Mesothelial cell of epicardium (in vitro differentiated cells): ENCODE results near the gene TPST1. TPM values are rescaled to one million over a fixed set of nuclear protein-coding genes. Genes with fewer than 3 reads are reported as not detected.
"Not testable (repeated sequence)": the region's sequence is repeated elsewhere in the genome, so short reads cannot be mapped to it uniquely, and the experiment has no call there.

Experiments
- DNase-seq, 2 experiments: peaks; one replicate each; pipeline ENCODE4 v3.0.0; 2021; ENCODE audit warnings: low spot score in 2 of 2; ENCODE audit not compliant: unreplicated experiment in 2 of 2
- H3K27ac Mint-ChIP-seq: 2 replicates; pipeline ENCODE4 v1.8.0; 2021; ENCODE audit warnings: mixed read lengths
- H3K27me3 Mint-ChIP-seq: 2 replicates; pipeline ENCODE4 v1.8.0; 2021; ENCODE audit warnings: low read depth, mixed read lengths
- H3K36me3 Mint-ChIP-seq: 2 replicates; pipeline ENCODE4 v1.8.0; 2021; ENCODE audit warnings: mixed read lengths
- H3K4me1 Mint-ChIP-seq: 2 replicates; pipeline ENCODE4 v1.8.0; 2021; ENCODE audit warnings: mixed read lengths
- H3K4me3 Mint-ChIP-seq: 2 replicates; pipeline ENCODE4 v1.8.0; 2021; ENCODE audit warnings: mild to moderate bottlenecking, moderate library complexity, mixed read lengths
- H3K9me3 Mint-ChIP-seq: 2 replicates; pipeline ENCODE4 v1.8.0; 2021; ENCODE audit warnings: mixed read lengths
- total RNA-seq: library from RNA; stranded (reverse); gene quantifications from 3 replicates; pipeline ENCODE4 v1.2.1, GENCODE V29; 2021
- TF ChIP-seq, protein P1 (sequence below): fragments of 200-600 bp; sonication (generic); IDR thresholded peaks from one replicate; pipeline ENCODE4 v1.5.0; 2021; ENCODE audit warnings: antibody characterized with exemption; ENCODE audit not compliant: unreplicated experiment

TPST1 gene
- total RNA-seq, 1 donor from 2014 or later = 37.7 TPM

DNA sequence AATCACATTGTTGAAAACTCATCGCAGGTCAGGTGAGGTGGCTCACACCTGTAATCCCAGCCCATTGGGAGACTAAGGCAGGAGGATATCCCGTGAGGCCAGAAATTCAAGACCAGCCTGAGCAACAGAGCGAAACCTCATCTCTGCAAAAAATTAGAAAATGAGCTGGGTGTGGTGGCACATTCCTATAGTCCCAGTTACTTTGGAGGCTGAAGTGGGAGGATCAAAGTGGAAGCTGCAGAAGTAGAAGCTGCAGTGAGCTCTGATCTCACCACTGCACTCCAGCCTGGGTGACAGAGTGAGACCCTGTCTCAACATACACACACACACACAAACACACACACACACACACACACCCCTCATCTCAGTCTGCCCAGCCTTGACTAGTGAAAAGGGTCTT, 190.9 kb downstream of the TPST1 start:
- not testable (repeated sequence) for H3K4me3 Mint-ChIP-seq, DNase-seq, H3K27ac Mint-ChIP-seq, H3K4me1 Mint-ChIP-seq, H3K9me3 Mint-ChIP-seq, H3K27me3 Mint-ChIP-seq
- H3K36me3 Mint-ChIP-seq = peaks cover 17% of the 10 kb centered on the region

DNA sequence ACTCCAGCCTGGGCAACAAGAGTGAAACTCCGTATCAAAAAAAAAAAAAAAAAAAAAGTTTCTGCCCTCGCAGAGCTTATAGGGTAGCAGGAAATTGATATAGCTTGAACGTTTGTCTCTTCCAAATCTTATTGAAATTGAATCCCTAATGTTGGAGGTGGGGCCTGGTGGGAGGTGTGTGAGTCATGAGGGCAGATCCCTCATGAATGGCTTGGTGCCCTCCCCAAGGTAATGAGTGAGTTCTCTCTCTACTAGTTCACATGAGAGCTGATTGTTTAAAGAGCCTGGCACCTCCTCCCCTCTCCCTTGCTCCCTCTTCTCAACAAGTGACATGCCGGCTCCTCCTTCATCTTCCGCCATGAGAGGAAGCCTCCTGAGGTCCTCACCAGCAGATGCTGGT, 193.7 kb downstream of the TPST1 start:
- H3K9me3 Mint-ChIP-seq = peaks cover 11% of the 10 kb centered on the region
- DNase-seq, H3K4me1 Mint-ChIP-seq, H3K4me3 Mint-ChIP-seq, H3K27me3 Mint-ChIP-seq, H3K27ac Mint-ChIP-seq: not testable (repeated sequence)
- peaks cover 37% of the 10 kb centered on the region for H3K36me3 Mint-ChIP-seq

DNA sequence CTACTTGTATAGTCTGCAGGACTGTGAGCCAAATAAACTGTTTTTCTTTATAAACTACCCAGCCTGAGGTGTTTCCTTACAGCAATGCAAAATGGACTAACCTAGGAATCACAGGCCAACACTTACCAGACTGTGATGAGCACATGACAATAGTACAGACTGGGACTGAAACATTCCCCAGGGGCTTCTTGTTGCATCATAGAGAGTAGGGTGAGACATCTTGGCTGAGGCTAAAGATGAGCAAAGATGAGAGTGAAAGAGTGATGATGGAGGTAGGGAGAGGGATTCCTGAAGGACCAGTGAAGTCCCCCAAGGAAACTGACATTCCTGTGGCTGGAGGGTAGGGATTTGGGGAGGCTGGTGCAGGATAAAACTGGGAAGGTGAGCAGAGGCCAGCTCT, 194.4 kb downstream of the TPST1 start:
- Mint-ChIP-seq H3K27me3 (no peaks in the 10 kb centered on the region), H3K27ac (no peak overlapping the region), H3K9me3 (peaks cover 11% of the 10 kb centered on the region), H3K4me1 (no peaks in the 10 kb centered on the region), H3K4me3 (no peak overlapping the region), H3K36me3 (peaks cover 40% of the 10 kb centered on the region)
- TF ChIP-seq, protein P1, sequence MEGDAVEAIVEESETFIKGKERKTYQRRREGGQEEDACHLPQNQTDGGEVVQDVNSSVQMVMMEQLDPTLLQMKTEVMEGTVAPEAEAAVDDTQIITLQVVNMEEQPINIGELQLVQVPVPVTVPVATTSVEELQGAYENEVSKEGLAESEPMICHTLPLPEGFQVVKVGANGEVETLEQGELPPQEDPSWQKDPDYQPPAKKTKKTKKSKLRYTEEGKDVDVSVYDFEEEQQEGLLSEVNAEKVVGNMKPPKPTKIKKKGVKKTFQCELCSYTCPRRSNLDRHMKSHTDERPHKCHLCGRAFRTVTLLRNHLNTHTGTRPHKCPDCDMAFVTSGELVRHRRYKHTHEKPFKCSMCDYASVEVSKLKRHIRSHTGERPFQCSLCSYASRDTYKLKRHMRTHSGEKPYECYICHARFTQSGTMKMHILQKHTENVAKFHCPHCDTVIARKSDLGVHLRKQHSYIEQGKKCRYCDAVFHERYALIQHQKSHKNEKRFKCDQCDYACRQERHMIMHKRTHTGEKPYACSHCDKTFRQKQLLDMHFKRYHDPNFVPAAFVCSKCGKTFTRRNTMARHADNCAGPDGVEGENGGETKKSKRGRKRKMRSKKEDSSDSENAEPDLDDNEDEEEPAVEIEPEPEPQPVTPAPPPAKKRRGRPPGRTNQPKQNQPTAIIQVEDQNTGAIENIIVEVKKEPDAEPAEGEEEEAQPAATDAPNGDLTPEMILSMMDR = no peak
- DNase-seq = no peak

DNA sequence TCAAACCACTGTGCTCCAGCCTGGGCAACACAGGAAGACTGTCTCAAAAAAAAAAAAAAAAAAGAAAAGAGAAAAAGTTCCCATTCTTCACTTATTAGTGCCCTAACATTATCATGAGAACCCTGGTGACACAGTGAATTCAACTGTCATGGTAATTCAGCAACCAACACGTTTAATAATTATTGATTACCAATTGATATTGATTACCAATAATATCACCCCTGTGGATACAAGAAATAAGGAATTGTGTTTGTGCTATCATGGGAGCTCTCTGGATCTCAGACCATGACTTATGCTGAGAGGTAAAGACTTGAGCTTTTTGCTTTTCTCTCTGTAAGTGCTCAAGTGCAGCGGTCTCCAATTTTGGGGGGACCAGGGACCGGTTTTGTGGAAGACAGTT, 195.3 kb downstream of the TPST1 start:
- H3K4me1 Mint-ChIP-seq = no peaks in the 10 kb centered on the region
- no peak overlapping the region for H3K27ac Mint-ChIP-seq
- DNase-seq = no peak
- H3K9me3 Mint-ChIP-seq = peaks cover 11% of the 10 kb centered on the region
- H3K4me3 Mint-ChIP-seq = no peak overlapping the region
- no peaks in the 10 kb centered on the region for H3K27me3 Mint-ChIP-seq
- TF ChIP-seq, protein P1 = no peak
- peaks cover 35% of the 10 kb centered on the region for H3K36me3 Mint-ChIP-seq

DNA sequence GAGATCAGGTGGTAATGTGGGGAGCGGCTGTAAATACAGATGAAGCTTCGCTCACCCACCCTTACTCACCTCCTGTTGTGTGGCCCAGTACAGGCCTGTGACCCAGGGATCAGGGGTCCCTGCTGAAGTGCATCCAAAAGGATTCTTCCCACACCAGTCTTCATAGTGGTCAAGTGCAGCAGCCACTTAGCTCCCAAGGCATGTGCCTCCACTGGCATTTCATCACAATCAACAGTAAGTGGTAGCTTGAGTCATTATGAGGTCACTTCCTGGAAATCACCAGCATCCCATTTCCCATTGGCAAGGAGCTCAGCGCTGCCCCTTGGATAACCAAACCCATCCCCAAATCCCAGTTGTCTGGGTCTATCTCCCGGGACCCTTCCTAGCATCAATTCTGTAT, 196.0 kb downstream of the TPST1 start:
- H3K4me1 Mint-ChIP-seq, H3K27ac Mint-ChIP-seq, H3K4me3 Mint-ChIP-seq, H3K27me3 Mint-ChIP-seq, DNase-seq: not testable (repeated sequence)
- peaks cover 11% of the 10 kb centered on the region for H3K9me3 Mint-ChIP-seq
- H3K36me3 Mint-ChIP-seq = peaks cover 35% of the 10 kb centered on the region

DNA sequence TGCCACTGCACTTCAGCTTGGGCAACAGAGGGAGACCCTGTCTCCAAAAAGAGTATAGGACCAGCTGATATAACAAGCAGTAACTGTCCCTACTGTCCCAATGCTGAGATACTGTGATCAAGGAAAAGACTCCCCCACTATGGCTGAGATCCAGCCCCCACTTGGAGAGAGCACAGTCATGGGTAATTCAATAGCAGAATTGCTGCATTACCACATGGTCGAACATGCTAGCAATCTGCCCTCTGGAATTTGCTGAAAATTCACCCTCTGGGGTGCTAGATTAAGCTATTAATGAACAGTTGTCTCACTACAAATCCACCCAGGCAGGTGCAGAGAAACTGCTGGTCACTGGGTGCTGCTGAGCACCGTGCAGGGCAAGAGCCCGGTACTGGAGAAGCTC, 196.8 kb downstream of the TPST1 start:
- H3K27me3 Mint-ChIP-seq, H3K4me1 Mint-ChIP-seq, H3K27ac Mint-ChIP-seq, DNase-seq, H3K4me3 Mint-ChIP-seq: not testable (repeated sequence)
- H3K9me3 Mint-ChIP-seq = peaks cover 11% of the 10 kb centered on the region
- H3K36me3 Mint-ChIP-seq = peaks cover 35% of the 10 kb centered on the region

DNA sequence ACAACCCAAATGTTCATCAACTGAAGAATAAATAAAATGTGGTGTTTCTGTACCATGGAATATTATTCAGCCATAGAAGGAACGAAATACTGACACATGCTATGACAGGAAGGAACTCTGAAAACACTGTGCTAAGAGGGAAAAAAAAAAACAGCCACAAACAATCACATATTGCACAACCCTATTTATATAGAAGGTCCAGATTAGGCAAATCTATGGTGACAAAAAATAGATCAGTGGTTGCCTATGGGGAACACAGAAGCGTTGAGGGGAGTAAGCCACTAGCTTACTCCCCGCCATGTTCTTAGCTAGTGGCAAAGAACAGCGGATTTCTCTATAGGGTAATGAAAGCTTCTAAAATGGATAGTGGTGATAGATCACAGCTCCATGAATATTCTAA, 198.4 kb downstream of the TPST1 start:
- no peak overlapping the region for H3K4me3 Mint-ChIP-seq
- no peak for DNase-seq
- H3K36me3 Mint-ChIP-seq = peaks cover 33% of the 10 kb centered on the region
- H3K27ac Mint-ChIP-seq = no peak overlapping the region
- no peaks in the 10 kb centered on the region for H3K4me1 Mint-ChIP-seq
- TF ChIP-seq, protein P1 = no peak
- peaks cover 11% of the 10 kb centered on the region for H3K9me3 Mint-ChIP-seq
- no peaks in the 10 kb centered on the region for H3K27me3 Mint-ChIP-seq

DNA sequence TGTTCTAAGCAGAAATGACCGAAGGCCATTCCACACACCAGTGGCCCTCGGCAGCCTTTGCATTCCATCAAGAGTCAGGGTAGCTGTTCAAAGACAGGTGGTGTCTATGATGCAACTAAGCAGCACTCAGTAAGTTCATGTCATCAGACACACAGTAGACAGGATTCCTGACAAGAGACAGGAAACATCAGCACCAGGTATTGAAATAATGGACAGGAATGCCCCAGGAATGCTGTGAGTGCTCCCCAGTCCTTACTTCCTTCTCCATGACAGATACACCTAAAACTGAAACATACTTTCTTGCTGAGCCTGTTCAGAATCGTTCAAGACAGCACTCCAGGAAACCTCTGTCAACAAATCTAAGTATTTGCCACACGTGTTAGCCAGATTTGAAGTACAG, 204.4 kb downstream of the TPST1 start:
- TF ChIP-seq, protein P1 = no peak
- H3K4me3 Mint-ChIP-seq = no peak overlapping the region
- no peak for DNase-seq
- peaks cover 14% of the 10 kb centered on the region for H3K36me3 Mint-ChIP-seq
- H3K27me3 Mint-ChIP-seq = no peaks in the 10 kb centered on the region
- no peak overlapping the region for H3K27ac Mint-ChIP-seq
- H3K4me1 Mint-ChIP-seq = peaks cover 7% of the 10 kb centered on the region
- no peaks in the 10 kb centered on the region for H3K9me3 Mint-ChIP-seq
